H1 (cell line): ENCODE data around the gene CDS2. TPM values are rescaled to one million over a fixed set of nuclear protein-coding genes. Genes with fewer than 3 reads are reported as not detected.

Source experiments
- CTCF ChIA-PET: fragments of 300-600 bp; sonication (Branson Sonifier 250); formaldehyde crosslinking; loops from one replicate; lab custom pipeline; 2021; ENCODE audit not compliant: partially characterized antibody; lab: Charles Lee
- POLR2A ChIA-PET: fragments of 300-600 bp; sonication (Branson Sonifier 250); formaldehyde crosslinking; loops from one replicate; lab custom pipeline; 2021; ENCODE audit warnings: inconsistent platforms; ENCODE audit not compliant: partially characterized antibody; lab: Charles Lee
- DNase-seq, 2 experiments: peaks; one replicate each; pipeline versions ENCODE4 v3.0.0 to v3.0.0-alpha.2; 2010 to 2022; ENCODE audit warnings: low spot score in 2 of 2, low read depth in 1 of 2, mixed read lengths in 1 of 2
- FAIRE-seq: peaks from 2 replicates; lab custom pipeline; 2011; peaks lifted over from hg19 to GRCh38; lab: Jason Lieb, UNC
- H2AFZ ChIP-seq: 2 replicates; pipeline ENCODE4 v1.8.1; 2012; ENCODE audit warnings: low read length, inconsistent platforms
- H2AK5ac ChIP-seq: 2 replicates; pipeline ENCODE4 v1.6.1; 2013; ENCODE audit warnings: low read depth, low read length
- H2BK120ac ChIP-seq: replicated peaks from 2 replicates; pipeline ENCODE3; 2013; ENCODE audit warnings: low read depth, low read length, inconsistent platforms
- H2BK12ac ChIP-seq: 2 replicates; pipeline ENCODE4 v1.6.1; 2013; ENCODE audit warnings: low read depth, low read length
- H2BK15ac ChIP-seq: 2 replicates; pipeline ENCODE4 v1.6.1; 2013; ENCODE audit warnings: low read length
- H2BK20ac ChIP-seq: 2 replicates; pipeline ENCODE4 v1.6.1; 2013; ENCODE audit warnings: low read length
- H2BK5ac ChIP-seq: 2 replicates; pipeline ENCODE4 v1.6.1; 2013; ENCODE audit warnings: low read depth, low read length
- H3K14ac ChIP-seq: 2 replicates; pipeline ENCODE4 v1.6.1; 2013; ENCODE audit warnings: inconsistent platforms; ENCODE audit not compliant: insufficient read length
- H3K18ac ChIP-seq: 2 replicates; pipeline ENCODE4 v1.6.1; 2013; ENCODE audit warnings: low read length; ENCODE audit errors: extremely low read depth
- H3K23ac ChIP-seq: 2 replicates; pipeline ENCODE4 v1.6.1; 2013; ENCODE audit warnings: inconsistent platforms; ENCODE audit not compliant: insufficient read length
- H3K23me2 ChIP-seq: 2 replicates; pipeline ENCODE4 v1.6.1; 2013; ENCODE audit warnings: low read depth, low read length
- H3K27ac ChIP-seq: 2 replicates; pipeline ENCODE4 v1.6.1; 2011; ENCODE audit warnings: low read depth, low read length, inconsistent platforms
- H3K27me3 ChIP-seq, 4 experiments: replicated peaks in 1 of 4; 1 replicate in 1 of 4; 2 replicates in 3 of 4; pipeline versions ENCODE4 v1.6.1 to v1.8.1; 2011 to 2013; ENCODE audit warnings: low read length in 3 of 4, mild to moderate bottlenecking in 3 of 4, inconsistent platforms in 2 of 4, mixed read lengths in 2 of 4, moderate library complexity in 1 of 4; ENCODE audit not compliant: control insufficient read depth in 3 of 4, insufficient read depth in 3 of 4; ENCODE audit errors: extremely low read depth in 1 of 4
- H3K36me3 ChIP-seq, 4 experiments: 2 replicates each; pipeline versions ENCODE4 v1.6.1 to v1.8.1; 2011 to 2013; ENCODE audit warnings: mild to moderate bottlenecking in 4 of 4, low read length in 3 of 4, moderate library complexity in 2 of 4, control low read depth in 1 of 4, inconsistent platforms in 1 of 4; ENCODE audit not compliant: insufficient read depth in 4 of 4, control insufficient read depth in 2 of 4
- H3K4ac ChIP-seq: replicated peaks from 2 replicates; pipeline ENCODE3; 2013; ENCODE audit warnings: low read length, low read depth, mixed read lengths, inconsistent platforms; ENCODE audit not compliant: insufficient read length
- H3K4me1 ChIP-seq, 4 experiments: replicated peaks in 1 of 4; 1 replicate in 1 of 4; 2 replicates in 3 of 4; pipeline versions ENCODE4 v1.6.1 to v1.8.1; 2011 to 2013; ENCODE audit warnings: low read length in 3 of 4, inconsistent platforms in 2 of 4, mixed read lengths in 1 of 4; ENCODE audit not compliant: insufficient read depth in 4 of 4, control insufficient read depth in 3 of 4
- H3K4me2 ChIP-seq, 2 experiments: 2 replicates each; pipeline versions ENCODE4 v1.6.1 to v1.8.1; 2011 to 2013; ENCODE audit warnings: low read depth in 2 of 2, low read length in 2 of 2, control low read depth in 1 of 2, inconsistent platforms in 1 of 2, mild to moderate bottlenecking in 1 of 2; ENCODE audit not compliant: insufficient read depth in 1 of 2
- H3K4me3 ChIP-seq, 4 experiments: fragments of 200-600, 300-600 bp in 1 of 4; sonication (generic), shearing (Covaris generic), sonication (Bioruptor Twin) in 1 of 4; 2 replicates each; pipeline versions ENCODE4 v1.5.1 to v1.8.1; 2011 to 2016; ENCODE audit warnings: low read length in 4 of 4, low read depth in 3 of 4, control low read depth in 2 of 4, inconsistent platforms in 2 of 4, mild to moderate bottlenecking in 2 of 4, mixed read lengths in 1 of 4, moderate library complexity in 1 of 4; ENCODE audit not compliant: insufficient read depth in 2 of 4; ENCODE audit errors: extremely low read depth in 1 of 4
- H3K56ac ChIP-seq: replicated peaks from 2 replicates; pipeline ENCODE3; 2013; ENCODE audit warnings: low read depth, mild to moderate bottlenecking, mixed read lengths, low read length, inconsistent platforms; ENCODE audit not compliant: insufficient read length
- H3K79me1 ChIP-seq: 2 replicates; pipeline ENCODE4 v1.6.1; 2013; ENCODE audit warnings: low read depth, low read length, control low read depth
- H3K79me2 ChIP-seq, 2 experiments: 2 replicates each; pipeline versions ENCODE4 v1.6.1 to v1.8.1; 2012 to 2013; ENCODE audit warnings: low read length in 2 of 2, mild to moderate bottlenecking in 2 of 2, inconsistent platforms in 1 of 2; ENCODE audit not compliant: insufficient read depth in 2 of 2, control insufficient read depth in 1 of 2
- H3K9ac ChIP-seq, 4 experiments: replicated peaks in 1 of 4; 1 replicate in 1 of 4; 2 replicates in 3 of 4; pipeline versions ENCODE4 v1.6.1 to v1.8.1; 2011 to 2013; ENCODE audit warnings: low read depth in 3 of 4, low read length in 3 of 4, control low read depth in 2 of 4, mild to moderate bottlenecking in 2 of 4, moderate library complexity in 2 of 4, inconsistent platforms in 1 of 4; ENCODE audit errors: extremely low read depth in 1 of 4
- H3K9me3 ChIP-seq, 2 experiments: 2 replicates each; pipeline versions ENCODE4 v1.6.1 to v1.8.1; 2012 to 2013; ENCODE audit warnings: mild to moderate bottlenecking in 2 of 2, moderate library complexity in 2 of 2, control low read depth in 1 of 2, inconsistent platforms in 1 of 2, low read depth in 1 of 2, low read length in 1 of 2, mixed read lengths in 1 of 2; ENCODE audit not compliant: insufficient read depth in 2 of 2
- H4K20me1 ChIP-seq, 2 experiments: replicated peaks in 1 of 2; 2 replicates each; pipeline versions ENCODE3 to v1.8.1; 2011 to 2013; ENCODE audit warnings: inconsistent platforms in 2 of 2, low read length in 2 of 2, mild to moderate bottlenecking in 1 of 2; ENCODE audit not compliant: insufficient read depth in 2 of 2, control insufficient read depth in 1 of 2
- H4K5ac ChIP-seq: 2 replicates; pipeline ENCODE4 v1.6.1; 2013; ENCODE audit warnings: low read length, low read depth, mixed read lengths, inconsistent platforms; ENCODE audit not compliant: insufficient read length
- H4K8ac ChIP-seq: 2 replicates; pipeline ENCODE4 v1.8.0; 2013; ENCODE audit warnings: mild to moderate bottlenecking, moderate library complexity, low read length, inconsistent platforms; ENCODE audit not compliant: insufficient read depth; ENCODE audit errors: extremely low read depth
- H4K91ac ChIP-seq: replicated peaks from 2 replicates; pipeline ENCODE3; 2013; ENCODE audit warnings: low read length, mixed read lengths, inconsistent platforms; ENCODE audit not compliant: insufficient read length
- EZH2 ChIP-seq: fragments of 200-600 bp; sonication (generic); IDR thresholded peaks from 2 replicates; pipeline ENCODE4 v1.7.1; 2012; ENCODE audit warnings: low read depth, mild to moderate bottlenecking, moderate library complexity, low read length, inconsistent platforms; ENCODE audit not compliant: severe bottlenecking
- JUN ChIP-seq: IDR thresholded peaks from 2 replicates; pipeline ENCODE4 v1.6.1; 2011; ENCODE audit warnings: low read depth, mild to moderate bottlenecking, improper control_type of control experiment, low read length
- SIN3A ChIP-seq, 2 experiments: IDR thresholded peaks in 1 of 2; conservative IDR thresholded peaks in 1 of 2; 2 replicates each; pipeline ENCODE4 v1.6.1; 2011 to 2012; ENCODE audit warnings: low read length in 2 of 2, improper control_type of control experiment in 1 of 2, low read depth in 1 of 2, mild to moderate bottlenecking in 1 of 2
- SP4 ChIP-seq: IDR thresholded peaks from 2 replicates; pipeline ENCODE4 v1.6.1; 2012; ENCODE audit warnings: low read length, inconsistent platforms
- WGBS, 2 experiments: shearing (Covaris generic) in 1 of 2; methylation state at CpG; one replicate each; pipeline versions ENCODE4 v1.1.6 to v1.1.7; 2013 to 2015; ENCODE audit warnings: low lambda C conversion rate in 2 of 2, mixed read lengths in 2 of 2, inconsistent platforms in 1 of 2, low coverage in 1 of 2, missing lambda C conversion rate in 1 of 2; ENCODE audit not compliant: insufficient replicate concordance in 2 of 2, insufficient coverage in 1 of 2, insufficient read length in 1 of 2; ENCODE audit errors: extremely low coverage in 1 of 2, missing lambda C conversion rate in 1 of 2; 5-methylcytosine and 5-hydroxymethylcytosine counted together
- polyA plus RNA-seq, 7 experiments: library from polyadenylated mRNA; depleted of rRNA in 3 of 7; stranded (reverse) in 5 of 7; unstranded in 2 of 7; fragments of >200 nt in 5 of 7; fragments of 200-250 nt in 2 of 7; gene quantifications; 1 replicate in 5 of 7; 2 replicates in 1 of 7; 4 replicates in 1 of 7; pipeline versions ENCODE4 v1.2.1 to v1.2.3, GENCODE V29; 2011 to 2013; ENCODE audit warnings: missing spikeins in 2 of 7, mixed read lengths in 2 of 7
- total RNA-seq: library from RNA; stranded (reverse); fragmentation: NEBNext Ultra II Directional; extraction: Animal tissue kit (Norgen Biotek cat#: 25700); gene quantifications from 2 replicates; pipeline ENCODE4 v1.2.1, GENCODE V29; 2021

Gene CDS2
- total and polyA plus RNA-seq, 2 of the 8 experiments (the other 6 are each of a cell fraction or from before 2014, with no cell fraction given) = 54.0 to 56.2 TPM

GRCh38 chr20:5135363-5136012 is 8.7 kb downstream of the CDS2 start:
- Histone ChIP-seq H3K23me2 (no peaks in the 10 kb centered on the region), H4K20me1 (peaks cover 0 to 4% of the 10 kb centered on the region in 2 experiments), H2AK5ac (peak overlapping the region; percentile 7; the same call in 1 of the 2 replicates), H2BK120ac (no peak overlapping the region), H2BK20ac (no peak overlapping the region), H3K79me2 (peaks cover 0 to 74% of the 10 kb centered on the region in 2 experiments; a peak in 2 of 4 replicates), H4K91ac (no peak overlapping the region), H4K5ac (no peak overlapping the region), H3K4ac (no peak overlapping the region), H2BK15ac (no peak overlapping the region), H3K9ac (no peak overlapping the region; a peak in 2 of 7 replicates), H2BK5ac (no peak overlapping the region), H3K27ac (peak overlapping the region; percentile 26; the same call in 1 of the 2 replicates), H2AFZ (no peak overlapping the region), H3K9me3 (no peaks in the 10 kb centered on the region), H3K18ac (no peak overlapping the region), H3K56ac (no peak overlapping the region), H3K23ac (no peak overlapping the region), H3K27me3 (no peaks in the 10 kb centered on the region), H3K4me1 (peaks cover 0 to 3% (median 0%) of the 10 kb centered on the region in 4 experiments; a peak in 1 of 7 replicates), H3K36me3 (no peaks in the 10 kb centered on the region), H2BK12ac (peak overlapping the region; percentile 71; the same call in 1 of the 2 replicates), H3K4me3 (no peak overlapping the region), H4K8ac (no peak overlapping the region), H3K79me1 (peaks cover 12% of the 10 kb centered on the region), H3K14ac (no peak overlapping the region), H3K4me2 (no peak overlapping the region)
- TF ChIP-seq JUN (no peak), SP4 (no peak), SIN3A (conservative IDR thresholded peaks at IDR 0.05 in 1 of 2, IDR thresholded peaks at IDR 0.05 in 1 of 2; ENCODE audit: low read depth in 1 of 2, low read length in 2 of 2) (no peak), EZH2 (no peak)
- WGBS, 2 experiments = 83% methylated on average over 4 of the region's 4 CpGs; no CpG with 5 or more reads in 1 of the 2 experiments
- POLR2A ChIA-PET = interaction anchor here (1.0 to 1.7 kb wide), 2 partner anchors 9 to 16 kb away, joined by 3 to 7 read pairs; partner anchors contain the start of genes CDS2 and PCNA
- DNase-seq (peak in 1 of 2 experiments; percentile 30), FAIRE-seq (no peak)
- CTCF ChIA-PET = interaction anchor here (2.3 to 12.3 kb wide), 2 partner anchors 9 to 57 kb away, joined by 7 to 122 read pairs; partner anchors contain the start of gene CDS2
